Daoy (cell line): Measurements from ENCODE around the gene CRYL1. TPM values are rescaled to one million over a fixed set of nuclear protein-coding genes. Genes with fewer than 3 reads are reported as not detected.
"Not testable (repeated sequence)": the region's sequence is repeated elsewhere in the genome, so short reads cannot be mapped to it uniquely, and the experiment has no call there.

Experiments
- DNase-seq: peaks from one replicate; pipeline ENCODE4 v3.0.0-alpha.2; 2015; ENCODE audit warnings: low read depth
- total RNA-seq: library from RNA; depleted of rRNA; stranded (reverse); fragments of >200 nt; shearing (Covaris generic); gene quantifications from 2 replicates; pipeline ENCODE4 v1.2.3, GENCODE V29; 2014

Gene CRYL1
- total RNA-seq, 1 experiment from 2014 or later = 3.5 TPM

- DNase-seq = no peak
These were observed 68.9 kb downstream of the CRYL1 start for GRCh38 chr13:20456737-20457136.

DNA sequence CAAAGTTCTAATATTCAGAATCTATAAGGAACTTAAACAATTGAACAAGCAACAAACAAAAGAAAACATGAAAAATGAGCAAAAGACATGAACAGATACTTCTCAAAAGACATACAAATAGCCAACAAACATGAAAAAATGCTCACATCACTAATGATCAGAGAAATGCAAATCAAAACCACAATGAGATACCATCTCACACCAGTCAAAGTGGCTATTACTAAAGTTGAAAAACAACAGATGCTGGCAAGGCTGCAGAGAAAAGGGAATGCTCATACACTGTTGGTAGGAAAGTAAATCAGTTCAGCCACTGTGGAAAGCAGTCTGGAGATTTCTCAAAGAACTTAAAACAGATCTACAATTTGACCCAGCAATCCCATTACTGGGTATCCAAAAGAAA is 74.3 kb downstream of the CRYL1 start:
- DNase-seq = no peak

- DNase-seq = no peak
These were observed 77.2 kb downstream of the CRYL1 start for GRCh38 chr13:20448470-20448869.

GRCh38 chr13:20446900-20447299 is 78.8 kb downstream of the CRYL1 start:
- no peak for DNase-seq

DNA sequence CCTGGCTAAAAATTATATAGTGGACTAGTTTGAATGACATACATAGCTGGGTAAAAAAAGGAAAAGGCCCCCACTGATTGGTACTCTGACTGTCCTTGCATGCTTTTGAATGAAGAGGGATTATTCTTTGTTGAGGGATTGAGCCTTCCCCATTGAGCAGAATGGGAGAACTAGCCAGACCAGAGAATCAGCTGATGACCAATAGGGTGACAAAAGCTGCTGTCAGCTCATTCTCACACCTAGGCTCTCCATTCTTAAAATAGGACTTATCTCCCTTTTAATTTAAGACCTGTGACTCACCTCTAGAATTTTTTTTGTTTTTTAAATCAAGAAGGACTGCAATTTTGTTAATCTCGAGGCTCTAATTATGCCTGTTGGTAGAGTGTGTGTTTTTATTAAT is 79.3 kb downstream of the CRYL1 start:
- no peak for DNase-seq

DNA sequence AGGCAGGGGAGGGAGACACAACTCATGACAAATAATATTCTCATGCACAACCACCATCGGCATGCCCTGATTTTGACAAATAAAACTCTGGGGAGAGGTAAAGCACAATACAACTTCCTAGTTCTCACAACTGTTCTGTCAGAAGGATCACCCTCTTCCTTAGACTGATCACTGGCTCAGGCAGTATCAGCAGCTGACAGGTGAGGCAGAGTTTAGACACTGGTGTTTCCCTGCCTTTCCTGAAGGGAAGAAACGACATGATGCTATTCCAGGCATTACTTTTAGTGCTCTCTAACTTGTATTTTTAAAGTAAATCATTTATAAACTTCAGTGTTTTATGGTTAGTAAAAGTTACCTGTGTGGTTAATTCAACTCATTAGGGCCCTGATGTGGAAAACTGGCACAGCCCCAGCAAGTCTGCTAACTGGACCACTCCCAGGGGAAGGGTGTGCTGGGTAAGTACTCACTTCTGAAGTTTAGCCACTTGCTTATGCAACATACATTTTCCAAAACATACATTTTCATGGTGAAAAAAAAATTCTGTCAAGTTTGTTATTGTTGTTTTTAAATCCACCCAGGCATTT is 82.8 kb downstream of the CRYL1 start:
- DNase-seq = no peak

GRCh38 chr13:20442375-20442774 is 83.3 kb downstream of the CRYL1 start:
- no peak for DNase-seq

- DNase-seq = peak; percentile 30
These were observed 83.8 kb downstream of the CRYL1 start for GRCh38 chr13:20441879-20442278.

GRCh38 chr13:20441056-20441455 is 84.6 kb downstream of the CRYL1 start:
- DNase-seq = no peak

DNA sequence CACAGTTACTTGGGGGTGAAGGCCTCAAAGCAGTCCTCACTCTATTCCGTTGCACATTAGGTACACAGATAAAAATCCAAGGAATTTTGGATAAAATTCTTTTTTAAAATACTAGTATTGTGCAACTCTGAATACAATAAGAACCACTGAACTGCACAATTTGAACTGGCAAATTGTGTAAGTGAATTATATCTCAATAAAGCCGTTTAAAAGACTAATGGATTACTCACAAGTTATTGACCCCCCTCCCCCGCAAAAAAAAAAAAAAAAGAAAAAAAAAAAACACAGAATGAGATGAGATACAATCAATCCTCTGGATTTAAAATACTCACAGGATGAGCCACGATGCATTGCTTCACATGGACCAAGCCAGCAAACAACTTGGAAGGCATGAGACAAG is 86.4 kb downstream of the CRYL1 start:
- DNase-seq = no peak

DNA sequence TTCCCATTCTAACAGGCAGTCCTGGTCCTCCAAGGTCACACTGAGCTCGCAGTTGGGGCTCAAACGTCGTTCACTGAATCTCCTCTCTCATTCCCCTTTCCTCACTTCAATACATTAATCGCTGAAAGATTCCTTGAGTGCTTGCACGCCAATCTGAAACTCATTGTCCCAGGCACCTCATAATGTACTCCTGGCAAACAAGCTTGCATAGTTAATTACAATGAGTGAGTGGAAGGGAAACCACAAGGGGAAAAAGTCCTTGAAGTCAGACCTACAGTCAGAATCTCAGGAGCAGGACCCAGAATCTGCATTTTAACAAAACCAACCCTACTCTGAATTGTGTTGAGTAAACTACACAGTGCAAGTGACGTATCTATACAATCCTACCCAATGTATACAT is 86.9 kb downstream of the CRYL1 start:
- no peak for DNase-seq

GRCh38 chr13:20436505-20436904 is 89.2 kb downstream of the CRYL1 start:
- DNase-seq = no peak

DNA sequence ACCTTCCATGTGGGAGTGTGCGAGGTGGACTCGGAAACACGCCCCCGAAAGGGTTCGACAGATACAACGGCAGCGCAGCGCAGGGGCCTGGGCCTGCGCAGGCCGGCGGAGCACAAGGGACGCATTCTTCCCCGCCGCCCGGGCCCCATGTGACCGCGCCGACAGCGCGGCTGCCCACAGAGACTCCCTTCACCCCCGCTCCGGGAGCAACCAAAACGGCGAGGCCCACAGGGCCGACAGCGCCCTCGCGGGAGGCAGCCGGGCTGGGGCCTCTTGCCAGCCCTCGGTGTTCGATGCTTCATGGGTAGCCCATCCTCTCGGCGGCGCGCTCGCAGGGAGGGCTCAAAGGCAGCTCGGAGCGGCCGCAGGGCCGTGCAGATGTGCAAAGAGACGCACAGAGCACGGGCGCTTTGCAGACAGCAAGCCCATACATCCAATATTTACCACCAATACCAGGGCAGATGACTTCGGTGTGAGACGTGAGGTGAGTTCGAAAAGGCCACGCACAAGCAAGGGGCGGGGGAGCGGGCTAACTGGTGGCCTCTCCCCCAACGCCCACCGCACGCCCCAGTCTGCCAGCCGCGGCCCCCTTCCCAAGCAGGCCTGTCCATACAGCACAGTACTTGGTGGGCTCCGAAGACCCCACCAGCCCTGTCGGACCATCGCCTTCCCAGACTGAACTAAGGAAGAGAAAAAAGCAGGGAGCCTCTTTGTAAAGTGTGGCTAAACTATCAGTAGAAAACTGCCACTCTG is 89.9 kb downstream of the CRYL1 start:
- no peak for DNase-seq

GRCh38 chr13:20434210-20434609 is 91.4 kb downstream of the CRYL1 start:
- not testable (repeated sequence) for DNase-seq

GRCh38 chr13:20431687-20432384 is 93.8 kb downstream of the CRYL1 start:
- no peak for DNase-seq

- DNase-seq = no peak
These were observed 94.6 kb downstream of the CRYL1 start for GRCh38 chr13:20431080-20431479.

GRCh38 chr13:20430296-20430695 is 95.4 kb downstream of the CRYL1 start:
- no peak for DNase-seq

- DNase-seq = no peak
These were observed 96.0 kb downstream of the CRYL1 start for GRCh38 chr13:20429682-20430081.

- no peak for DNase-seq
These were observed 96.7 kb downstream of the CRYL1 start for GRCh38 chr13:20428666-20429644.

- no peak for DNase-seq
These were observed 98.8 kb downstream of the CRYL1 start for GRCh38 chr13:20426766-20427448.

- DNase-seq = peak; percentile 27
These were observed 99.8 kb downstream of the CRYL1 start for GRCh38 chr13:20425819-20426219.
